NCI-H1417 treated with DMSO at 0.1 percent for 48 hours (cell line): ENCODE measurements around the gene SPC25.

Experiments used
- DNase-seq: peaks from one replicate; lab custom pipeline; 2025; lab: John Stamatoyannopoulos, UW

Gene SPC25

GRCh38 chr2:168841445-168841844, 48.8 kb downstream of the SPC25 start:
- no peak for DNase-seq

DNA sequence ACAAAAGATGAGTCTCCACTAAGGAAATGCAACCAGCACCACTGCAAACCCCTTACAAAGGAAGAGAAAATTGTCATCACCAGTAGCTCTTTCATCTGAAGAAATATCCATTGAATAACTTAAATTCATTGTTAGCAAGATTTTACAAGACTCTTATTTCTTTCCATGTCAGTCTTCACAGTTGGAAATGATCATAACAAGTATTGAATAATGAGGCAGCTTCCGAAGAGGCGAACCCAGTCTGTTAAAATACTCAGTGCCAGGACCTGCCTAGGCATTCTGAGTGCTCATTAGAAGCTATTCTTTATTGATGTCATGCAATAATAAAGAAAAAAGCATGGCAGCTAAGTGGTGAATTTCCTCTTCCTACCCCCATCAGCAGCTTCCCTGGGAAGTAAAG, 54.3 kb downstream of the SPC25 start:
- DNase-seq = no peak

DNA sequence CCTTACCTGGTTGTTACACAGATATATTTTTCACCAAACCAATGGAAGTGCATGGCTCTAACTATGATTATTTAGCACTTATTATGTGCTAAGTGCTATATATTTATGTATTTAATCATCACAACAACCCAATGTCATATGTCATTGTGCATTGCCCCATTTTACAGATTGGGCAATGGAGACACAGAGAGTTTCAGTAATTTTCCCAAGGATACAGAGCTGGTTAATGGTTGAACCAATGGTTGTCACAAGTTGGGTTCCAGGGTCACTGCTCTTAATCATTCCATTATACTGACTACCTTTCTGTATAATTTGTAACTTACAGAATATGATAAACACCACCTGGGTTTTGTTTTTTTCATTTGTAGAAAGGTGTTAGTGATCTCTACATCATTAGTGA, 58.6 kb downstream of the SPC25 start:
- DNase-seq = no peak

DNA sequence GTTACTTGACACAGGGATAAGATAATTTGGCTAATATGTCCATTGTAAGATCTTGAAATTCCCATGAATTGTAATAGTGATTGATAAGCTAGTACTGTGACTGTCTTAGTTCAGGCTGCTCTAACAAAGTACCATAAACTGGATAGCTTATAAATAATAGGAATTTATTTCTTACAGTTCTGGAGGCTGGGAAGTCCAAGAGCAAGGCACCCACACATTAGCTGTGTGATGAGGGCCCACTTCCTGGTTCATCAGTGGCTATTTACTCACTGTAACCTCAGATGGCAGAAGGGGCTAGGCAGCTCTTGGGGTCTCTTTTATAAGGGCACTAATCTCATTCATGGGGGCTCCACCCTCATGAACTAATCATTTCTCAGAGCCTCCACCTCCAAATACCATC, 59.3 kb downstream of the SPC25 start:
- DNase-seq = no peak

GRCh38 chr2:168825126-168825525, 65.1 kb downstream of the SPC25 start:
- DNase-seq = no peak

DNA sequence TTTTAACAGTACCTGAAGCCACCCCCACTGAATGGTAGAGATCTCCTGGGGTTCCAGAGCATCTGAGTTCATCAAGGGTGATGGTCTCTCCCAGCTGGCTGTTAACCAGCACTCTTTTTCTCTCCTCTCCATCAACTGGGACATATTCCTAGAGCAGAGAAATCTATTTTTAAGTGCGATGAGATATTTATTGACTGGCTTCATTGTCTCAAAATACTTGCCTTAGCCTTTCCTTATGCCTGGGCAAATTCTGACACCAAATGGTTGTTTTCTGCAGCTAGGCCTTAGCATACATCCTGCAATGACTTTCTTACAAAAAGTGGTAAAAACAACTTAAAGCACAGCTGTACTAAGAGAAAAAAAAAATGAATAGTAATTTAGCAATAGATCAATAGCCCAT, 68.2 kb downstream of the SPC25 start:
- DNase-seq = no peak

- DNase-seq = no peak
Observed at GRCh38 chr2:168821577-168821976, 68.7 kb downstream of the SPC25 start.
